Measurements from ENCODE around the gene CEACAM3.

Gene CEACAM3

GRCh38 chr19:41813911-41814310, 17.5 kb downstream of the CEACAM3 start:
- no peak overlapping the region for H3K27ac ChIP-seq (ENCODE audit: low read length)
- H3K36me3 ChIP-seq (ENCODE audit: insufficient read depth, low read depth, low read length): no peaks in the 10 kb centered on the region
- H3K4me3 ChIP-seq (ENCODE audit: low read length): no peak overlapping the region
- H3K9ac ChIP-seq (ENCODE audit: low read depth, low read length): no peak overlapping the region
- no peaks in the 10 kb centered on the region for H3K9me3 ChIP-seq (ENCODE audit: insufficient read depth, low read depth, low read length)
- no peaks in the 10 kb centered on the region for H3K27me3 ChIP-seq (ENCODE audit: insufficient read depth, low read length)
- no peaks in the 10 kb centered on the region for H3K4me1 ChIP-seq (ENCODE audit: insufficient read depth, low read length)

DNA sequence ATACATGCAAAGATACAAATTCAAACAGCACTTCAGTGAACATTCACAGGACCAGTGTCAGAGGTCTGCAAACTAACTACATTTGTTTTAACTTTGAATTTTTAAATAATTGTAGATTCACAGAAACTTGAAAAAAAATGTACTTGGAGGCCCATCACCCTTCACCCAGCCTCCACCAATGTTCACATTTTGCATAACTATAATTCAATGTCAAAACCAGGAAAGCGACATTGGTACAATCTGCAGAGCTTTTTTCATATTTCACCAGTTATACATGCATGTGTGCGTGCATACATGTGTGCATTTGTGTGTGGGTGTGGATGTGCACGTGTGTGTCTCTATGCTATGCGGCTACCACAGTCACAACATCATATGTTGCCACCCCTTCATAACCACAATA, 18.9 kb downstream of the CEACAM3 start:
- Histone ChIP-seq H3K9me3 (ENCODE audit: insufficient read depth, low read depth, low read length) (no peaks in the 10 kb centered on the region), H3K27ac (ENCODE audit: low read length) (no peak overlapping the region), H3K4me1 (ENCODE audit: insufficient read depth, low read length) (no peaks in the 10 kb centered on the region), H3K27me3 (ENCODE audit: insufficient read depth, low read length) (no peaks in the 10 kb centered on the region), H3K4me3 (ENCODE audit: low read length) (no peak overlapping the region), H3K9ac (ENCODE audit: low read depth, low read length) (no peak overlapping the region), H3K36me3 (ENCODE audit: insufficient read depth, low read depth, low read length) (no peaks in the 10 kb centered on the region)

DNA sequence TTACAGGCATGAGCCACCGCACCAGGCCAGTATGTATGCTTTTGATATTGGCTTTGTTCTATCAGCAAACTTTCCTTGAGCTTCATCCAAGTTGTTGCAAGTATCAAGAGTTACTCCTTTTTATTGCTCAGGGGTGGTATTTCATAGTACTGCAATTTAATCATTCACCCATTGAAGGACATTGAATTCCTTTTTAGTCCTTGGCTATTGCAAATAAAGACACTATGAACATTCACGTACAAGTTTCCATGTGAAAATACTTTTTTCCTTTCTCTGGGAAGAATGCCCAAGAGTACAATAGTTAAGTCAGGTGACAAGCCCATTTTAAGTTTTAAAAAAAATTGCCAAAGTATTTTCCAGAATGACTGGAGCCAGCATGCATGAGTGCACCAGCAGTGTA, 20.4 kb downstream of the CEACAM3 start:
- Histone ChIP-seq H3K36me3 (ENCODE audit: insufficient read depth, low read depth, low read length) (no peaks in the 10 kb centered on the region), H3K9me3 (ENCODE audit: insufficient read depth, low read depth, low read length) (no peaks in the 10 kb centered on the region), H3K27me3 (ENCODE audit: insufficient read depth, low read length) (no peaks in the 10 kb centered on the region), H3K9ac (ENCODE audit: low read depth, low read length) (no peak overlapping the region), H3K4me3 (ENCODE audit: low read length) (no peak overlapping the region), H3K27ac (ENCODE audit: low read length) (no peak overlapping the region), H3K4me1 (ENCODE audit: insufficient read depth, low read length) (no peaks in the 10 kb centered on the region)

GRCh38 chr19:41821003-41821735, 24.8 kb downstream of the CEACAM3 start:
- Histone ChIP-seq H3K27ac (ENCODE audit: low read length) (no peak overlapping the region), H3K27me3 (ENCODE audit: insufficient read depth, low read length) (no peaks in the 10 kb centered on the region), H3K9ac (ENCODE audit: low read depth, low read length) (no peak overlapping the region), H3K9me3 (ENCODE audit: insufficient read depth, low read depth, low read length) (no peaks in the 10 kb centered on the region), H3K4me3 (ENCODE audit: low read length) (no peak overlapping the region), H3K4me1 (ENCODE audit: insufficient read depth, low read length) (no peaks in the 10 kb centered on the region), H3K36me3 (ENCODE audit: insufficient read depth, low read depth, low read length) (no peaks in the 10 kb centered on the region)

GRCh38 chr19:41837981-41838708, 41.8 kb downstream of the CEACAM3 start:
- H3K9ac ChIP-seq (ENCODE audit: low read depth, low read length): no peak overlapping the region
- no peaks in the 10 kb centered on the region for H3K4me1 ChIP-seq (ENCODE audit: insufficient read depth, low read length)
- H3K36me3 ChIP-seq (ENCODE audit: insufficient read depth, low read depth, low read length): no peaks in the 10 kb centered on the region
- no peak overlapping the region for H3K4me3 ChIP-seq (ENCODE audit: low read length)
- no peaks in the 10 kb centered on the region for H3K9me3 ChIP-seq (ENCODE audit: insufficient read depth, low read depth, low read length)
- H3K27ac ChIP-seq (ENCODE audit: low read length): no peak overlapping the region
- peaks cover 7% of the 10 kb centered on the region; the same call in 1 of the 2 replicates for H3K27me3 ChIP-seq (ENCODE audit: insufficient read depth, low read length)

GRCh38 chr19:41839211-41839610, 42.8 kb downstream of the CEACAM3 start:
- H3K4me3 ChIP-seq (ENCODE audit: low read length): no peak overlapping the region
- no peaks in the 10 kb centered on the region for H3K36me3 ChIP-seq (ENCODE audit: insufficient read depth, low read depth, low read length)
- no peaks in the 10 kb centered on the region for H3K9me3 ChIP-seq (ENCODE audit: insufficient read depth, low read depth, low read length)
- no peaks in the 10 kb centered on the region for H3K4me1 ChIP-seq (ENCODE audit: insufficient read depth, low read length)
- no peak overlapping the region for H3K27ac ChIP-seq (ENCODE audit: low read length)
- no peak overlapping the region for H3K9ac ChIP-seq (ENCODE audit: low read depth, low read length)
- H3K27me3 ChIP-seq (ENCODE audit: insufficient read depth, low read length): peaks cover 7% of the 10 kb centered on the region; the same call in 1 of the 2 replicates

GRCh38 chr19:41843371-41843770, 47.0 kb downstream of the CEACAM3 start:
- Histone ChIP-seq H3K27me3 (ENCODE audit: insufficient read depth, low read length) (peaks cover 7% of the 10 kb centered on the region; the same call in 1 of the 2 replicates), H3K9ac (ENCODE audit: low read depth, low read length) (no peak overlapping the region), H3K4me1 (ENCODE audit: insufficient read depth, low read length) (no peaks in the 10 kb centered on the region), H3K9me3 (ENCODE audit: insufficient read depth, low read depth, low read length) (no peaks in the 10 kb centered on the region), H3K36me3 (ENCODE audit: insufficient read depth, low read depth, low read length) (no peaks in the 10 kb centered on the region), H3K27ac (ENCODE audit: low read length) (no peak overlapping the region), H3K4me3 (ENCODE audit: low read length) (no peak overlapping the region)

DNA sequence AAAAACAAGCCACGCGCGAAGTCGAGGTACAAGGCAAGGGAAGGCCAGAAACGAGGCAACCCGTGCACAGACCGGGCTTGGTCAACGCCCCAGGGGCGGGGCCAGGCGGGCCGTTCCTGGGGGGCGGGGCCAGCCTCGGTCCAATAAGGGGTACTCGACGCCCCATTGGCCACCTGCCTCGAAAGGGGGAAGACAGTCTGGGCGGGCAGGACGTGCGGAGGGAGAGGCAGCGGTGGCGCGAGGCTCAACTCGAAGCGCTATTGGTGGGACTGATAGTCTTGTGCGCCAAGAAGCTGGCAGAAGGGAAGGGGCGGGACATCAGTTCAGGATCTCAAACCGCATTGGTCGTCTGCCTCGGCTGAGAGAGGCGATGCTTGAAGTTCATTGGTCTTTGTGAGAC, 48.2 kb downstream of the CEACAM3 start, which contains the start of gene LYPD4:
Gene LYPD4 (minus strand): TSS at position 83 of the 400 bp plus-strand sequence. CDS start 5,398 bp downstream, outside the sequence.
- H3K9me3 ChIP-seq (ENCODE audit: insufficient read depth, low read depth, low read length): no peaks in the 10 kb centered on the region
- H3K4me1 ChIP-seq (ENCODE audit: insufficient read depth, low read length): no peaks in the 10 kb centered on the region
- H3K27ac ChIP-seq (ENCODE audit: low read length): no peak within 1 kb of the TSS
- no peak within 1 kb of the TSS for H3K4me3 ChIP-seq (ENCODE audit: low read length)
- H3K36me3 ChIP-seq (ENCODE audit: insufficient read depth, low read depth, low read length): no peaks in the 10 kb centered on the region
- H3K9ac ChIP-seq (ENCODE audit: low read depth, low read length): no peak within 1 kb of the TSS
- no peaks in the 10 kb centered on the region for H3K27me3 ChIP-seq (ENCODE audit: insufficient read depth, low read length)

DNA sequence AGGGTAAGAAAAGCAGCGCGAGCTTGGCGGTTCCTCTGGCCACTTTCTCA, 48.4 kb downstream of the CEACAM3 start, which contains the start of gene DMRTC2:
Gene DMRTC2 (plus strand): TSS at position 42 of the 50 bp plus-strand sequence. CDS start 2,387 bp downstream, outside the sequence.
- Histone ChIP-seq H3K4me1 (ENCODE audit: insufficient read depth, low read length) (no peaks in the 10 kb centered on the region), H3K9me3 (ENCODE audit: insufficient read depth, low read depth, low read length) (no peaks in the 10 kb centered on the region), H3K36me3 (ENCODE audit: insufficient read depth, low read depth, low read length) (no peaks in the 10 kb centered on the region), H3K9ac (ENCODE audit: low read depth, low read length) (no peak within 1 kb of the TSS), H3K27ac (ENCODE audit: low read length) (no peak within 1 kb of the TSS), H3K4me3 (ENCODE audit: low read length) (no peak within 1 kb of the TSS), H3K27me3 (ENCODE audit: insufficient read depth, low read length) (no peaks in the 10 kb centered on the region)

GRCh38 chr19:41845051-41845590, 48.7 kb downstream of the CEACAM3 start:
- no peaks in the 10 kb centered on the region for H3K27me3 ChIP-seq (ENCODE audit: insufficient read depth, low read length)
- H3K36me3 ChIP-seq (ENCODE audit: insufficient read depth, low read depth, low read length): no peaks in the 10 kb centered on the region
- H3K9ac ChIP-seq (ENCODE audit: low read depth, low read length): no peak overlapping the region
- no peaks in the 10 kb centered on the region for H3K4me1 ChIP-seq (ENCODE audit: insufficient read depth, low read length)
- H3K4me3 ChIP-seq (ENCODE audit: low read length): no peak overlapping the region
- H3K9me3 ChIP-seq (ENCODE audit: insufficient read depth, low read depth, low read length): no peaks in the 10 kb centered on the region
- no peak overlapping the region for H3K27ac ChIP-seq (ENCODE audit: low read length)

GRCh38 chr19:41847351-41848105, 51.1 kb downstream of the CEACAM3 start:
- H3K27ac ChIP-seq (ENCODE audit: low read length): no peak overlapping the region
- H3K27me3 ChIP-seq (ENCODE audit: insufficient read depth, low read length): no peaks in the 10 kb centered on the region
- H3K9me3 ChIP-seq (ENCODE audit: insufficient read depth, low read depth, low read length): no peaks in the 10 kb centered on the region
- no peak overlapping the region for H3K9ac ChIP-seq (ENCODE audit: low read depth, low read length)
- H3K4me1 ChIP-seq (ENCODE audit: insufficient read depth, low read length): peaks cover 5% of the 10 kb centered on the region; the same call in 1 of the 2 replicates
- no peak overlapping the region for H3K4me3 ChIP-seq (ENCODE audit: low read length)
- H3K36me3 ChIP-seq (ENCODE audit: insufficient read depth, low read depth, low read length): no peaks in the 10 kb centered on the region
